Urinary bladder (tissue), 4 donors: ENCODE data around the gene ART5. TPM values are rescaled to one million over a fixed set of nuclear protein-coding genes. Genes with fewer than 3 reads are reported as not detected.
"Not testable (repeated sequence)": the region's sequence is repeated elsewhere in the genome, so short reads cannot be mapped to it uniquely, and the experiment has no call there.

Experiments
- DNase-seq: peaks from one replicate; pipeline ENCODE4 v3.0.0-alpha.2; 2015; ENCODE audit errors: extremely low spot score
- H3K27ac ChIP-seq: one replicate; pipeline ENCODE4 v1.5.1; 2013; ENCODE audit warnings: low read depth, mild to moderate bottlenecking, moderate library complexity
- H3K36me3 ChIP-seq: one replicate; pipeline ENCODE4 v1.6.1; 2013; ENCODE audit warnings: mild to moderate bottlenecking, moderate library complexity; ENCODE audit not compliant: insufficient read depth
- H3K4me1 ChIP-seq: one replicate; pipeline ENCODE4 v1.6.1; 2013; ENCODE audit warnings: mild to moderate bottlenecking, moderate library complexity; ENCODE audit not compliant: insufficient read depth
- H3K4me3 ChIP-seq: one replicate; pipeline ENCODE4 v1.5.1; 2013; ENCODE audit warnings: low read depth, low read length
- WGBS: extraction: QIAGEN DNeasy Blood & Tissue Kit; methylation state at CpG from one replicate; pipeline ENCODE4 v1.1.7; 2013; 5-methylcytosine and 5-hydroxymethylcytosine counted together
- polyA plus RNA-seq: library from polyadenylated mRNA; stranded (reverse); fragments of 200-250 nt; gene quantifications from one replicate; pipeline ENCODE4 v1.2.3, GENCODE V29; 2013
- total RNA-seq: library from RNA; depleted of rRNA; stranded (reverse); fragments of >200 nt; gene quantifications from one replicate; pipeline ENCODE4 v1.2.3, GENCODE V29; 2014
- donor health status: healthy with polysubstance abuse.
- donor health status: healthy.

ART5 gene
- total and polyA plus RNA-seq, 2 donors = 0.67 TPM; not detected in 1

GRCh38 chr11:3643102-3643546, 1.3 kb upstream of the ART5 start:
- not testable (repeated sequence) for H3K36me3 ChIP-seq, H3K27ac ChIP-seq, H3K4me1 ChIP-seq, DNase-seq, H3K4me3 ChIP-seq
- WGBS = 31% methylated on average over 11 of the region's 11 CpGs

DNA sequence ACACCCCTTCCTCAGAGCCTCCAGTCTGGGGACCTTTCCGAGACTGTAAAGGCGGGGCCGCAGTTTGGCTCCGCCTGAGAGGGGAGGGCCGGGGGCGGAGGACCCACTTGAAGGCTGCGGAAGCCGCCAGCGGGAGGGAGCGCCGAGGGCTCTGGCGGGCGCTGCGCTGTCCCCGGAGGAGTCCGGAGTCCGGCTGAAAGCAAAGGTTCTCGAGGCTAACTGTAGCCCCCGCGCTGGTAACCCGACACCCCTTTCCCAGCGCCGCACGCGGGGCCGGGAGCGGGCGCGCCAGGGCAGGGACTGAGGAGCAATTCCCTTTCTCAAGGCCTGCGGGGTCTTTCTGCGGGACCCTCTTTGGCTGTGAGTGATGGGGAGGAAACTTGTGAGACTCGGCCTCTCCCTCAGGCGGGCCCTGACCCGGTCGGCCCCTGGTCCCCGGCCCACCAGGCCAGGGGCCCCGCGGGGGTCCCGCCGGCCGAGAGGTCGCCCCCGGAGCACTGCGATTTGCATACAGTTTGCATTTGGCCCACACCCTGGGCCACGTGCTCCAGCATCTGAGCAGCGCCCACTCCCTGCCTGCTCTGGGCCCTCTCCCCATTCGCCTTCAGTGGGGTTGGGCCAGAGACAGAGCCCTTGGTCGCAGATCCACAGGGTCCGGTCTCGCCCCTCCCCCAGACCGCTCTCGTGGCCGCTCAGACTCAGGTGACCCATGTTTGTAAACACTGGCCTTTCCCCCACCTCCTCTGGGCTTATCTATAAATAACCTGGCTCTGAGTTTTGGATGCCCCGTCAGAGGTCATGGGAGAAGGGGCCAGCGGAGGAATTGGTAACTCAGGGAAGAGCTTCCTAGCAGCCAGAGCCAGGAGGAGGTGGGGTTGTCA, 519 bp upstream of the ART5 start:
- DNase-seq = no peak
- Histone ChIP-seq H3K27ac (peak overlapping the region; percentile 11), H3K4me3 (peak overlapping the region; percentile 42), H3K36me3 (no peaks in the 10 kb centered on the region), H3K4me1 (no peaks in the 10 kb centered on the region)
- under 1% methylated on average over 55 of the region's 55 CpGs for WGBS

DNA sequence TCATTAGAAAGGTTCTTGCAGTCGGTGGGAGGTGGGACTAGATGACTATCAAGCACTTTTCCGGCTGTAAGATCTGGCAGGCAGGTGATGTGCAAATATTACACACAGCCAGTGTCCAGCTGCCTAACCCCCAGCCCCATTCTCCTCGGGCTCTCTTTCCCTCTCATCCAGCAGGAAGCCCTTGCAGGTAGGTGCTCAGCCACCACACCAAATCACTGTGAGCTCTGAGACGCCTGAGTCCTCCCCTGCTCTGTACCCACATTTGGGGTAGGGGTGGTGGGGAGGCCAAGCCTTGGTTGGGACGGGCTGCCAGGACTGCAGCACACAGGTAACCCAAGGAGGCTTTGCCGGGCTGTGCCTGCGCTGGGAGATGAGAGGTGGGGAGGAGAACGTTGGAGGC, 601 bp downstream of the ART5 start:
- Histone ChIP-seq H3K27ac (no peak overlapping the region), H3K4me1 (no peaks in the 10 kb centered on the region), H3K36me3 (no peaks in the 10 kb centered on the region), H3K4me3 (no peak overlapping the region)
- no peak for DNase-seq
- 57% methylated on average over 8 of the region's 8 CpGs for WGBS

GRCh38 chr11:3639841-3640240, 2.0 kb downstream of the ART5 start:
- Histone ChIP-seq H3K27ac (no peak overlapping the region), H3K4me3 (no peak overlapping the region), H3K36me3 (no peaks in the 10 kb centered on the region), H3K4me1 (no peaks in the 10 kb centered on the region)
- 95% methylated on average over 14 of the region's 14 CpGs for WGBS
- DNase-seq = no peak

DNA sequence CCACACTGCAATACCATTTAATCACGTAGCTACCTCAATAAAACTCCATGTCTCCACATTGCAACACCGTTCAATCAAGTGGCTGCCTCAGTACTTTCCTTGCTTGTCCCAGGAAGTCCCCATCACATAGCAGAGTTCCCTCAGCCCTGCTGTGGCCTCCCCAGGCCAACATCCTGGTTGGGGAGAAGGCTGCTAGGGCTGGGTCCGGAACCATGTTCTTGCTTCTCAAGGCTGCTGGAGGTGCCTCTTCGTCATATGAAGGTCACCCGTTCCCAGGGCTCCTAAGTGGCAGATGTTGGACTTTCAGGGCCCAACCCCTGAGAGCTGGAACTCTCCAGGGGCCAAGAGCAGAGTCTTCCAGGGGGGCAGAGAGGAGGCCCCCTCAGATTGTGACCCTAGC, 3.3 kb downstream of the ART5 start:
- H3K4me3 ChIP-seq = no peak overlapping the region
- WGBS = 85% methylated on average over 5 of the region's 5 CpGs
- no peaks in the 10 kb centered on the region for H3K4me1 ChIP-seq
- H3K27ac ChIP-seq = no peak overlapping the region
- DNase-seq = no peak
- no peaks in the 10 kb centered on the region for H3K36me3 ChIP-seq

- H3K27ac ChIP-seq = no peak overlapping the region
- no peaks in the 10 kb centered on the region for H3K36me3 ChIP-seq
- DNase-seq = no peak
- 75% methylated on average over 13 of the region's 13 CpGs for WGBS
- H3K4me3 ChIP-seq = no peak overlapping the region
- H3K4me1 ChIP-seq = no peaks in the 10 kb centered on the region
Observed at GRCh38 chr11:3637201-3637600, 4.6 kb downstream of the ART5 start.

DNA sequence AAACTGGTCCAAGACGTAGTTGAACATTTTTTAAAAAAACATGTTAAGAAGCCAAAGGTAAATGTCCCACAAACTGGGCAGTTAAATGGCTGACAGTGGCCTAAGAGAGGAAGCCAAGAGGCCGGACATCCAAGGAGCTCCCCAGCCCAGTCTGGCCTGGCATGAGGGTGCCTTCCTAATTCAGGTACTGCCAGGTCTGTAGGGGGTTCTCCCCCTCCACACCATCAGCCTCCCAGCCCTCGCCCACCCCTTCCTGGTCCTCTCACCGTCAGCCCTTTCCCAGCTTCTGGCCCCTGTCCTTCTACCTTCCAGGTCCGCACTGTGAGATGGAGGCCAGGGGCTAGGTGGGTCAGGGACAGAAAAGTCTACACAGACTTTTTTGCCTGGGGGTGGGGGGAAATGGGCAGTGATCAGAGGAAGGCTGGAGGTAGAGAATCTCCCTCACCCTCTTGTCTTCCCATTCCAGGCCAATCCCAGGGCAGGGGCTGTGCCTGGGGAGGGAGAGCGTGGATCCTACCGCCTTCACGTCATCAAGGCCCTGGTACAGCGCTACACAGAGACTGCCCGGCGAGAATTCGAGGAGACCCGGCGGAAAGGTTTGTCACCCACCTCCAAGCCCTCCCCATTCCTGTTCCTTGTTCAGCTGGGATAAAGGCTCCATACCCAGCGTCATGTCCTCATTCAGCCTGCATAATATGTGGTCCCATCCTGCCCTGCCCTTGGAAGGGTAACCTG, 6.0 kb downstream of the ART5 start:
- no peaks in the 10 kb centered on the region for H3K36me3 ChIP-seq
- H3K4me1 ChIP-seq = no peaks in the 10 kb centered on the region
- no peak for DNase-seq
- no peak overlapping the region for H3K4me3 ChIP-seq
- 93% methylated on average over 15 of the region's 15 CpGs for WGBS
- no peak overlapping the region for H3K27ac ChIP-seq

DNA sequence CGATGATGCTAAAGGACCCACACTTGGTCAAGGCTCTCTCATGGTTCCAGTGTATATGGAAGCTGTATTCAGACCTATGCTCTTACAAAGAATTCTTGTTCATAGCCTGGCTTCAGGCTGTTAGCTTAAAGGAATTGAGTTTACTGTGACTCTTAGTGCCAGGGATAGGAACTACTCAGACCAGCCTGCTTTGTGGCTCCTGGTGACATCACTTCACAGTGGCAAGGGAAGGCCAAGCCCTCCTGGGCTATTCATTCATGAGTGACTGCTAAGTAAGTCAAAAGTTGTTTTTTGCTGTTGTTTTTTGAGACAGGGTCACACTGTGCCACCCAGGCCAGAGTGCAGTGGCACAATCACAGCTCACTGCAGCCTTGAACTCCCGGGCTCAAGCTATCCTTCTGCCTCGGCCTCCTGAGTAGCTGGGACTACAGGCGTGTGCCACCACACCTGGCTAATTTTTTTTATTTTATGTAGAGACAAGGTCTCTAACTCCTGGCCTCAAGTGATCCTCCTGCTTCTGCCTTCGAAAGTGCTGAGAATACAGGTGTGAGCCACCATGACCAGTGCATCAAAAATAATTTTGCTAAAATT, 9.6 kb downstream of the ART5 start:
- no peak for DNase-seq
- H3K27ac ChIP-seq = no peak overlapping the region
- no peaks in the 10 kb centered on the region for H3K4me1 ChIP-seq
- WGBS = 95% methylated on average over 5 of the region's 5 CpGs
- H3K4me3 ChIP-seq = no peak overlapping the region
- no peaks in the 10 kb centered on the region for H3K36me3 ChIP-seq

DNA sequence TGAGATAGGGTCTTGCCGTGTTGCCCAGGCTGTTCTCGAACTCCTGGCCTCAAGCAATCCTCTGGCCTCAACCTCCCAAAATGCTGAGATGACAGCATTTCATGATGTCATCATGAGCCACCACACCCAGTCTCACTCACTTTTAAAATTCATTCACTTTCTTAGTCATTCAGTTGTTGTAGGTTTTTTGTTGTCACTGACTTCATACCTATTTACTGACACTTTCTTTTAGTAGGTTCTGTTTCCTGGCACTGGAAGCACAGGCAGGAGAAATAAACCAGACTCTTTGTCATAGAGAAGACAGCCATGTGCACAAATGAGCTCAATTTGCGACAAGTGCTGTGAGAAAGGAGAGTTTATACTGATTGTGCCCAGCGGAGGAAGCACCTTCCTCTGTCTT, 10.5 kb downstream of the ART5 start:
- 82% methylated on average over 4 of the region's 4 CpGs for whole genome bisulfite sequencing
- DNase-seq = no peak
- no peaks in the 10 kb centered on the region for H3K36me3 ChIP-seq
- no peak overlapping the region for H3K4me3 ChIP-seq
- H3K27ac ChIP-seq = no peak overlapping the region
- no peaks in the 10 kb centered on the region for H3K4me1 ChIP-seq

GRCh38 chr11:3627291-3627690, 14.5 kb downstream of the ART5 start:
- H3K36me3 ChIP-seq = no peaks in the 10 kb centered on the region
- H3K4me3 ChIP-seq = no peak overlapping the region
- H3K27ac ChIP-seq = no peak overlapping the region
- WGBS = 98% methylated on average over 1 of the region's 1 CpG
- no peaks in the 10 kb centered on the region for H3K4me1 ChIP-seq
- no peak for DNase-seq

DNA sequence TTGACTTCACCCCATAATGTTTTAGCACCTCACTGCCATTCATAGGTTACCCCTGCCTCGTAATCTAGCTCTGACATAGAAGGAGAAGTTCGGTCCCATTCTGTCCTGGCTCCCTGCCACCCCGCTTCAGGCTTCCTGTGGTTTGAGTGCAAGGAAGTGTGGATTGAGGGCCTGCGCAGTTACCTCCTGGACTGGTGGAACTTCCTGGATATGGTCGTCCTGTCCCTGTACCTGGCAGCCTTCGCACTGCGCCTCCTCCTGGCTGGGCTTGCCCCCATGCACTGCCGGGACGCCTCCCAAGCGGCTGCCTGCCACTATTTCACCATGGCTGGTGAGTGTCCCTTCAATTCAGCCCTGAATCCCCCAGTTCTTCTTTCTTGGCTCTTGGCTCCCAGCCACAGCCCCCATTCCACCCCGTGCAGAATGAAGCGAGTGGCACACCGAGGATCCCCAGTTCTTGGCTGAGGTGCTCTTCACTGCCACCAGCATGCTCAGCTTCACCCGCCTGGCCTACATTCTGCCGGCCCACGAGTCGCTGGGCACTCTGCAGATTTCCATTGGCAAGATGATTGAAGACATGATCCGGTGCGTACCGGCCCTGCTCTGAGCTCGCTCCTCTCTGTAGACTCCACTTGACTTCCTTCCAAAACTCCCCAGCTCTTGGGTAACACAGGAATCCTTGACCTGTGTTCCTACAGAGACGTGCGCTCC, 15.4 kb downstream of the ART5 start:
- WGBS = 85% methylated on average over 23 of the region's 23 CpGs
- Histone ChIP-seq H3K27ac (no peak overlapping the region), H3K4me3 (no peak overlapping the region), H3K36me3 (no peaks in the 10 kb centered on the region), H3K4me1 (no peaks in the 10 kb centered on the region)
- no peak for DNase-seq

DNA sequence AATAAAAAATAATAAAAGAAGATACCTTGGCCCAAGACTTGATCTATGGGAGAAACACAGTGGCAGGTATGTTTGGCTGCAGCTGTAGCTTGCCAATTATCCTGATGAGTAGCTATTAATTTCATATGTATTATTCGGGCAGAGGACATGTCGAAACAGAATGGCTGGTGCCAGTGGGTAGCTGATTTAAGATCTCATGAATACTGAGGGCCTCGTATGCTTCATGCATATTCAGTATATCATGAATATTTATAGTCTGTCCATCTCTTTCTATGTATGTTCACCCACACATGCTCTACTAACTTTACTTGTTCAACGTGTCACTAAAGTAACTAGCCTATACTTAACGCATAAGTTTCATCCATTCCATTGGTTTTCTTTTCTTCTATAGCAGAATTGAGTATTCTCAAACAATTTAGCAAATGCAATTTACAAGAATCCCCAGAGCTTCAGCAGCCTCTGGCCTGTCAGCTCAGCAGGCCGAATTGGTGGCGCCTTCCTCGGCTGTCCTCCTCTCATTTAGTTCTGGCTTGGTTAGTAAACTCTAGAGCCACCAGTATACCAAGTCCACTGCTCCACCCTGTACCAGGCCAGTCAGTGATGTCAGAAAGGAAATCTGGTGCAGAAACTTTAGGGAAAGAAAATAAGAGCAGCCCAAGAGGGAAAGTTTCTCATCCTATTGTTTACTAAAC, 17.9 kb downstream of the ART5 start:
- H3K36me3 ChIP-seq = no peaks in the 10 kb centered on the region
- no peak for DNase-seq
- H3K4me3 ChIP-seq = no peak overlapping the region
- no peaks in the 10 kb centered on the region for H3K4me1 ChIP-seq
- WGBS = 74% methylated on average over 8 of the region's 8 CpGs
- H3K27ac ChIP-seq = no peak overlapping the region

- no peaks in the 10 kb centered on the region for H3K4me1 ChIP-seq
- WGBS = 93% methylated on average over 5 of the region's 5 CpGs
- no peak overlapping the region for H3K27ac ChIP-seq
- no peak for DNase-seq
- no peak overlapping the region for H3K4me3 ChIP-seq
- H3K36me3 ChIP-seq = no peaks in the 10 kb centered on the region
Observed at GRCh38 chr11:3623121-3623520, 18.7 kb downstream of the ART5 start.
